CD1c-positive myeloid dendritic cell (primary cell): ENCODE data around the gene POU6F2.

ENCODE experiments used
- DNase-seq: peaks from one replicate; pipeline ENCODE4 v3.0.0-alpha.2; 2016; ENCODE audit errors: extremely low spot score

POU6F2 gene

DNA sequence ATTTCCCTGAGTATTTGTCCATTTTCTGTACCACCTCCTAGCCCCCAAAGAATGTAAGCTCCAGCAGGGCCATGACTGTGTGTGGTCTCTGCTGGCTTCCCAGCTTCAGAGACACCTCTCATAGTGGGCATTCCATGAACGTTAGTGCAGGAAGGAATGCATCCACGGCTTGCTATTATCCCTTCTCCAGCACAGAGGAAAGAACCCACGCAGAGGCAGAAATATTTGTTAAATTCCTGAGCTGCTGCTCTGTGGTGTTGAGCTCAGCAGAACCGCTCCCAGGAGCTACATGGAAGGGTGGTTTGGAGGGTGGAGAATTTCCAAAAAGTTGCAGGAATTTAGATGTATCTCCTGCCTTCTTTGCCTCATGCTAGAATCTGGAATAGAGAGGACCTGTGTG lies 275.2 kb downstream of the POU6F2 start:
- DNase-seq, result no peak

DNA sequence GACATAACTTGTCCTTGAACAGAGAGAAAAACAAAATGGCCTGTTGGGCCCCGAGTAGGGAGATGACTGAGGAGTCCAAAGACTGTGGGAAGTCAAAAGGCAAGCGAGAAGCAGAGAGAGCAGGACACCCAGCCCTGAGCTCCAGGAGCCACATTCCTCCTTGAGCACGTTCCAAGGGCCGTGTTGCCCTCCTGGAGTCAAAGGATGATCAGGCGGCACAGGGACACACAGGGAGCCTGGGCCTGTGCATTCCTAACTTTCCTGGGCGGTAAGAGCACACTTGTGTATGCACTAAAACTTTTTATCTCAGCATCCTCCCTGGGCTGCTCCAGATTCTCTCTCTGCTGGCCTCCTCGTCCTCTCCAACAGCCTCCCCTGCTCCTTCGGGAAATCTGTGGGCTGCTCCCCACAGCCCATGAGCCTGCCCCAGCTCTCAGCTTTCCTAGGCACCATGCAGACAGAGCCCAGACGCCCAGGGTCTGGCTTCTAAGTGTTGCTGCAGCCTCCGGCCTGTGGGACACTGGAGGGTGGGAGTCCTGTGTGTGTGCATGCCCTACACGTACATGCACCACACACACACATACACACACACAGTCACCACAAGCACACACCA lies 281.8 kb downstream of the POU6F2 start:
- no peak for DNase-seq

DNA sequence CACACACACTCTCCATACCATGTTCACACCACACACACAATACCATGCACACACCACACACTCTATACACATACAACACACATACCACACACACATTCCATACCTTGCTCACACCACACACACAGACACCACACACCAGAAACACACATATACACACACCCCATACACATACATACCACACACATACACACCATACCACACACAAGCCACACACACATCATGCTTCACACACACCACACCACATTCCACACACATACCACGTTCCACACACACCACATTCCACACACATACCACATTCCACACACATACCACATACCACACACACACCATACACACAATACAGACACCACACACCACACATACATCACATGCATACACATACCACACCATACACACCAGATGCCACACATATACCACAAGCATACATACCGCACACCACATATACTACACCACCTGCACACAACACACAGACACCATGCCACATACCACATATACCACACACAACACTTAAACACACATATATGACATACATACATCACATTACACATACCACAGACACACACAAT lies 282.7 kb downstream of the POU6F2 start:
- DNase-seq, result no peak

DNA sequence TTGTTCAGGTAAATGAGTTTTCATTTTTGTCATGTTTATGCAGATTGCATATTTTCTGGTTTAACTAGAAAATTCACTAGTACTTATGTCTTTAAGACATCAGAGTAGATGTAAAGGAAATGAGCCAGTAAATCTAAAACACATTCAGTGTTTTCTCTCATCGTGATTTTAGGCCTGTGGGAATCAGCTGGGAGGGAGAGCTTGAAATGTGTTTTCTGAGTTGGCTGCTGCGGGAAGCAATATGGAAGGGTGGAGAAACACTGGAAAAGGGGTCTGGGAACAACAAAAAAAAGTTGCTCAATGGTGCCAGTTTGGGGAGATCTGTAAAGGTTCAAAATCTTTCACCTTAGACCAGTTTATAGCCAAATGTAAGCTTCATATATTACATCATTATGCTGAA lies 284.1 kb downstream of the POU6F2 start:
- no peak for DNase-seq

DNA sequence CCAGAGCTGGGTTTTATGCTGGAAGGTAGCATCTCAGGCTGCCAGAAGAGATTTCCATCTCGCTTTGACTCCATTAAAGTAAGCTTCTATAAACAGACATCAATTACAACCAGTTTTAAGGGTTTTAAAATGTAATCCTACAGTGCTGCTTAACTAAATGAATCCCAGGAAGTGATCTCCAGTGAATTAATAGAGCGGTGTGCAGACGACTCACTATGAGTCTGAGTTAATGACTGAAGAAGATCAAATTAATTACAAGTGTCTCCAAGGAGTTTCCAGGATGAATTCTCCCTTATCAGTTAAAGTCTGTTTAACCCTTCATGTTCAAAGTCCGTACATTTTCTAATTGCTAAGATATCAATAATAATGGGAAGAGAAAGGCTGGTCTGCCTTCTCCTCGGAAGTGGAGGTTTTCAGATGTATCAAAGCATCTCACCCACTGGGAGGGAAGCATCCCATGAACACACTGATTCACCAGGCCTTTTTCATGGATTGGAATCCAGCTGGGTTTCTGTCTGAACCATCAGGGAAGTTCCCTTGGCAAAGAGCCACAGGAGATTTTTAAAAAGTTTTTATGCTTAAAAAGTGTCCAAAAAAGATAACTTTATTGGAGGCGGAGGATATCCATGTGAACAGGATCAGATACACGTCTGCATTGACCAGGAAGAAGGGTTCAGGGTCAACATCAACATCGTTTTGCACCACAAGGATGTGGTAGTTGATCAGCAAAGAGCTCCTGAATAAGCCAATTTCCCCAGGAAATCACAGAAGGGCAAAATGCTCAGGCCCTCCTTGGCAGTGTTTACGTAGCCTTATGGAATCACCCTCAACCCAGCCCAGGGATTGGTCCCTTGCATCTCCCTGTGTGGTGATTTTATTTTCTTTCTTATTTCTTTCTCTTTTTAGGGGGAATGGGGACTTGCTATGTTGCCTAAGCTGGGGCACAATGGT lies 288.2 kb downstream of the POU6F2 start:
- no peak for DNase-seq

- no peak for DNase-seq
Observed at GRCh38 chr7:39269034-39269433, 291.3 kb downstream of the POU6F2 start.

DNA sequence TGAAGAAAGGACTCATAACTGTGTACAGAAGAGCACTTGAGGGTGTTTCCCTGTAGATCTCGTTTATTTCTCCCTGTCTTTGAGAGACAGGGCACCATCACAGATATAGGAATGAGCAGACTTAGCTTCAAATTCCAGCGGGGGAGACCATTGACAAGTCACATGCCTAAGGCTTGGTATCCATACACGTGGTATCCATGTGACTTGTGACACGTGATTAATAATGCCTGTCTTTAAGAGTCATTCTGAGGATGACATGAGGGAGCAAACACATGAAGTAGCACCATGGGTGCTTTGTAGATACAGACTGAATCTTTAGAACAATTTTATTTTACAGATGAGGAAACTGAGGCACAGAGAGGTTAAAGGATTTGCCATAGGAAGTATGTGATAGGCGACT lies 292.3 kb downstream of the POU6F2 start:
- DNase-seq, result no peak

GRCh38 chr7:39271402-39271801 lies 293.7 kb downstream of the POU6F2 start:
- DNase-seq, result no peak

DNA sequence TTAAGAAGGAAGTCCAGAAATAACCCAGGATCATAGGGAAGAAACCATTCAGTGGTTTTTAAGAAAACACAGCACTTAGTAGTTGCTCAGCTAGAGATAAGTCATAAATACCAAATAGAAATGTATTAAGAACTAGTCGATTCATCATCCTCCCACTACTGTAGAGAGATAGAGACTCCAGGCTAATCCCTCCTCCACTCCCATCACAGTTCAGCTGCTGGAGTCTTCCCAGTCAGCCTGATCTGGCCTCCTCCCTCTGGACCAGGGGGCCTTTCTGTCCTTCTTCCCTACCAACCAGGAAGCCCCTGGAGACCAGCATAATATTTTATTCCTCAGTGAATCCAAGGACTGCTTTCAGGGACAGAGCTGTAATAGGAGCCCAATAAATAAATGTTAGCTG lies 294.4 kb downstream of the POU6F2 start:
- no peak for DNase-seq

DNA sequence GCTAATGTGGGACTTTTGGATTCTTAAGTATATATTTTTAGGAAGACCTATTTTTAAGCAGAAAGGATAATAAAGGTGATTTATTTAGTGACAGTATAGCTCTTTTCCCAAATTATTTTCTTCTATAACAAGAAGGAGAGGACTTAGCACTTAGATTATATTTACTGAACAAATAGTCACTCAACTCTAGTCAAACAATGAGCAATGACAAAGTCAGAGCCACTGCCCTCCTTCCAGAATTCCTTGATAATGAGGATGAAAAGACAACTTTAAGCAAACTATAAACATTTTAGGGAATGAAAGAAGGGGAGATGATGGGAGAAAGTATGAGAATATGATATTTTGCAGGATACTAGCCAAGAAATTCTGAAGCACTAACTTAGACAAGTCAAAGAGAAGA lies 295.0 kb downstream of the POU6F2 start:
- no peak for DNase-seq

DNA sequence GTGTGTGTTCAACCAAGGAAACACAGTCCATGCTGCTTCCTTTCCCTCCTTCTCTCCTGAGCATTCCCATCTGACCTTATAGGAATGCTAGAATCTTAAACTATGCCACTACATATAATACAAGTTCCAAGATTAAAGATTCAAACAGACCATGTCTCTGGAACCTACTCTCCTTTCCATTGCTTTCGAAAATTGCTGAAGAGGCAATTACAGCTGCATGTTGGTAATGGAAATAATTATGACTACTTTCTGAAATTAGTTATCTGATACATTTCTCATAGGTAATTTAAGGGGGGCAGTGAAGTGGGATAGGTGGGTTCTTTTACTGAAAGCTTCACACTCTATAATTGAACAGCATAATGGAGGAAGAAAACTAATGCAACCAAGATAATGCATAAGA lies 302.6 kb downstream of the POU6F2 start:
- no peak for DNase-seq

DNA sequence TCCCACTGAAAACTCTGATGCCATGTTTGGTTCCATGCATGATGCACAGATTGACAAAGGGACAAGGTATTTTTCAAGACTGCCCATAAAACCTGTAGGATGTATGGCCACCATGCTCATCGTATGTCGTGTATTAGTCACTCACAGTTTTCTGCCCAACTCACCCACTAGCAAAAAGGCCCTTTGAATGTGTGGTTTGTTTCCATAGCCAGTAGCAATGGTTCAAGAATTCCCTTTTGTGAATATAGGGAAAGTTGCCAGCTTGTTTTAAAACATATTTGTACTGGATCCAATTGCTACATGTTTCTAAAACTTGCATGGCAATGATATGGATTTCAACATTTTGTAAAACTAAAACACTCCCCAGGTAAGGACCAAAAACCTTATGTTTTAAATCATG lies 307.5 kb downstream of the POU6F2 start:
- no peak for DNase-seq

DNA sequence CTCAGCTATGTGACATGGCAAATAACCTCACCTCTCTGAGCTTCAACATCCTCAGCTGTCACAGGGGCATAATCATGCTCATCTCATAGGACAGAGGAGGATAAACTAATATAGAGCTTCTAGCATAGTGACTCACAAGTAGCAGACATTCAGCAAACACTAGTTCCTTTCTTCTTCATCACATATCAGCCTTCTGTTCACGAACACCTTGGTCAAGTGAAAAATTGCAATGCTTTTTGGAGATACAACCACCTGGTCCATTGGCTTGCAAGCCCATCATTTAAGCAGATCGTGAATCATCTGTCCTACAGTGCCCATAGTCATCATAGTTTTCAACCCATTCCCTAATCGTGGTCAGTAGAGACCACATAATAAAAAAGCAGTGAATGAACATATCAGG lies 310.6 kb downstream of the POU6F2 start:
- no peak for DNase-seq

GRCh38 chr7:39291628-39292410 lies 314.1 kb downstream of the POU6F2 start:
- no peak for DNase-seq

DNA sequence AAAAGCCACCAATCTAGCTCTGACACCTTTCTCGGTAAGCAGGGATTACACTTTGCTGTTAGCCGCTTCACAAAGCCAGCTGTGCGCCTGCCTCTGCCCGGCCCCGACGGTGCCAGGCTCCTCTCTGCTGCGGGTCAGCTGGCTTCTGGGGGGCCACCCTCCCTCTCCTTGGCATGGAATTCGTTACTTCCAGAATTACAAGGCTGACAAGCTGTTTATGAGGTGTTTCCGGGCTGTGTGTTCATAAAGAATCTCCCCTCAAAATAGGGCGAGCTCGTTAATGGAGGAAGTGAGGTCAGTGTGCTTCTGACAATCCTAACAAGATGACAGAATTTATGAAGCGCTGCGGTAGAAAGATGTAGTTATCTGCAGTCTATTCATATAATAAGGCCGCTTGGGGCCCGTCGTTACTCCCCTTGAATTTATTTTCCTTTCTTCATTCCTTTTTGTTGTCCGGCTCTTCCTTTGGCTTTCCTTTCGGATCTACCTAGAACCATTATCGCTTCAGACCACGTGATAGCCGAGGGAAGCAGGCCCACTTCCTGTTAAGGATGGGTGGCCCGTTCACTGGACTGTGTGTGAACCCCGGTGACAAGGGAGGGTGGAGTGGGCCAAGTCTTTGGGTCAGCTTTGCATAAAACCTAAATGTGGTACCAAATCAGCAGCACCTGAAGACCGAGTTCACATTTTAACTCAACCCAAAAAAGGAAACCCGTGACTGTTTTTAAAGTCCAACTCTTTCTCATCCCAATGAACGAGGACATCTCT lies 315.5 kb downstream of the POU6F2 start:
- DNase-seq, result no peak

DNA sequence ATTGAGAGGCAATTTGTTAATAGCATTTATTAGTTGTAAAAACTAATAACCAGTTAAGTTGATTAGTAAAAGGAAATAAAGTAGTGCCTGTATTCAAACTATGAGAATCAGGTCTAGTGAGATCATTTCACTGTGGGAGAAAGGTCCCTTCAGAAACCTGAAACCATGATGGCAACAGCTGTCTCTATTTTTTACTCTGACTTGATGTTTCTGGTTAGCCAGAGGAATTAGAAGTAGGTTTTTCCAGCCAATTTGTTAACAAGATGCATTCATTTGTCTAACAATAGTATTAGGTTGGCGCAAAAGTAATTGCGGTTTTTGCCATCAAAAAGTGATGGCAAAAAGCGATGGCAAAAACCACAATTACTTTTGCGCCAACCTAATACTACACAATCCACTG lies 316.3 kb downstream of the POU6F2 start:
- DNase-seq, result no peak

GRCh38 chr7:39295796-39296195 lies 318.1 kb downstream of the POU6F2 start:
- DNase-seq, result no peak

DNA sequence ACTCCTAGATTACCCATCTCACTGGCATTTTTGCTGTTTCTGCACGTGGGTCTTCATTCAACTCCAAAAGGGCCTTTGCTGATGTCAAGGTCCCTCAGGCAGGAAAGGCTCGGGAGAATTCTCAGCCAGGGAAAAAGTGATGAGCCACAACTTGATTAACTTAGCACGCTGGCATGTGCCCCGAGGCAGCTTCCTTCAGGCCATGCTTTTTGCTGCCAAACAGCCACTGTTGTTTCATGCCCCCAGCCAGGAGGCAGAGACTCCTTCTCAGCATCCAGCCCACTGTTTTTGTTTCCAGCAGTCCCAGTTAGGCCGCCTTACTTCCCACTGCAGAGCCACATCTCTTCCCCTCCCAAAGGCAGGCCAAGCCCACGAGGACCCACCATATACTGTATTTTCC lies 322.0 kb downstream of the POU6F2 start:
- no peak for DNase-seq

DNA sequence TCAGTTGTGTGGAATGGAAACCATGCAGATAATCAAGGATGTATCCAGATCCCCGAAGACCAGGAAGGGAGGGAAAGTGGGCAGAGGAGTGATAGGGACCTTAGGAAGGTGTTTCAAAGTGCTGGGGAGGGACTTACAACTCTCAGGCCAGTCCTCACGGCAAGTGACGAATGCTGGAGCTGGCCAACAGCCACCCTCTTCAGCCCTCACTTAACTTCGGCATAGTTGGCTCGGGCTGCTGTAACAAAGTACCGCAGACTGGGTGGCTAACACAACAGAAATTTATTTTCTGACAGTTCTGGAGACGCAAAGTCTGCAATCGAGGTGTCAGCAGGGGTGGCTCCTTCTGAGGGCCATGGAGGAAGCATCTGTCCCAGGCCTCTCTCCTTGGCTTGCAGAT lies 322.6 kb downstream of the POU6F2 start:
- DNase-seq, result no peak

DNA sequence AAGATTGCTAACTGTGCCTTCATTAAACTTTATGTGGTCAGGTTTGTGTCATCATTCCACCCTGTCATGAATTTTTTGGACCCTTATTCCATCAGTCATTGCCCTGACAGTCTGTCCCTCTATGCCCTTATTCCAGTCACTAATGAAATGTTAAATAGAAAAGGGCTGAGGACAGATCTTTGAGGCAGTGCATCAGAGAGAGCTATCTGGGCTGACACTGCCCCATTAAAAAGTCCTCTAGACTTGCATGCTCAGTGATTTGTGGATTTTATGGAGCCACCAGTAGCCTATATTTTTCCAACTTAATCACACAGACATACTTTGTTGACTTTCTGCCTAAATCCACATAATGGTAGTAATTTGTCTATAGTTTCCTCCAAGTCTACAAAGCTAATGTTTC lies 323.8 kb downstream of the POU6F2 start:
- DNase-seq, result no peak

- no peak for DNase-seq
Observed at GRCh38 chr7:39304178-39304577, 326.5 kb downstream of the POU6F2 start.
